Bone marrow (tissue), 2 donors: ENCODE results near the gene CD99.
"Not testable (repeated sequence)": the region's sequence is repeated elsewhere in the genome, so short reads cannot be mapped to it uniquely, and the experiment has no call there.

Experiments
- DNase-seq, 2 donors: peaks; one replicate each; lab custom pipeline; 2025; lab: John Stamatoyannopoulos, UW

The CD99 gene

DNA sequence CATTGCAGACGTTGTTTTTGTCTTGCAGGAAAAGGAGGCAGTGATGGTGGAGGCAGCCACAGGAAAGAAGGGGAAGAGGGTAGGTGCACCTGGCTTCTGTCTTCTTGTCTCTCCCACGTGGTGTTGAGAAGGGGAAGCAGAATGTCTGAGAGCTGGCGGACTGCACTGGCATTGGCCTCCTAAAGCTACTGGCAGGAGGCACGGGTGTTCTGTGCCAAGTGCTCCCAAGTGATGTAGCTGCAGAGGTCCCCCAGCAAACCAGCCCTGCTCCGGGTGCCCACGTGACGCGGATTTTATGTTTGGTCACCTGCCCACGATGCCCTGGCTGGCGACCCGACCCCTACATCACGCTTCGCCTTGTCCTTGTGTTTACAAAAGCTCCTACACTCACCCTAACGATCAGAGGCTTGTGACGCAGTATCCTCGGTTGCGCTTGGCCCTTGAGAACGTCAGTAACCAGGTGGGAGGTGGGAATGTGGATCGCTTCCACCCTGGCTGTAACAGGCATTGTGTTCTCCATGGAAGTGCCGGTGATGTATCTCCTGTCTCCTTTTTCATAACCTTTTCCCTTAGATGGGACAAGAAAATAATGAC is 32.3 kb downstream of the CD99 start:
- no peak for DNase-seq

DNA sequence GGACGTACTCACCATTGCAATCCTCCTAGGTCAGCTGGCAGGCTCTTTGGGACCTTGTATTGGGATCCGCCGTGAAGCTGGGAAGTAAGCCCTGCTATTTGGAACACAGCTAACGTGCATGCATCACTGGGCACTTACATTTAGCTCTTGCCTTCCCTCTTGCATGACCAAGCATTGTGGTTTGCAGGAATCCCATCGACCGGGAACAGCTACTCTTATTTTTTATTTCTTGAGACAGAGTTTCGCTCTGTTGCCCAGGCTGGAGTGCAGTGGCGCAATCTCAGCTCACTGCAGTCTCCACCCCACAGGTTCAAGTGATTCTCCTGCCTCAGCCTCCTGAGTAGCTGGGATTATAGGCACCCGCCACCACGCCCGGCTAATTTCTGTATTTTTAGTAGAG is 36.2 kb downstream of the CD99 start:
- DNase-seq, result not testable (repeated sequence)

DNA sequence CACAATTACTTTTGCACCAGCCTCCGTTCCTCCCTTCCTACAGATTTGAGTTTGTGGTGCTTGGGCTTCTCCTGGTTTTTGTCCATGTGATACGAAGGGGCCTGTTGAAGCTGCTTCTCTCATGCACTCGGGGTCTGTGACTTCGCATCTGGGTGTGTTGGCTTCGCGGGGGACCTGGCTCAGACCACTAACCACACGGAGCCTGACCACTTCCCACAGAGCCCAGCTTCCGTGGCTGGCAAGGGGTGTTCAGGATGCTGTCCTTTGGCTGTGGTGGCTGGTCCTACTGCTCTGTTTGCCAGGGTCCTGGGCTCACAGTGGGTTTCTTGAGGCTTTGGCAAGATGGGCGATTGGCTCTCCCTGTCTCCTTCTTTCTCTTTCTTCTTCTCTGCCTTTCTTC is 41.0 kb downstream of the CD99 start:
- no peak for DNase-seq

DNA sequence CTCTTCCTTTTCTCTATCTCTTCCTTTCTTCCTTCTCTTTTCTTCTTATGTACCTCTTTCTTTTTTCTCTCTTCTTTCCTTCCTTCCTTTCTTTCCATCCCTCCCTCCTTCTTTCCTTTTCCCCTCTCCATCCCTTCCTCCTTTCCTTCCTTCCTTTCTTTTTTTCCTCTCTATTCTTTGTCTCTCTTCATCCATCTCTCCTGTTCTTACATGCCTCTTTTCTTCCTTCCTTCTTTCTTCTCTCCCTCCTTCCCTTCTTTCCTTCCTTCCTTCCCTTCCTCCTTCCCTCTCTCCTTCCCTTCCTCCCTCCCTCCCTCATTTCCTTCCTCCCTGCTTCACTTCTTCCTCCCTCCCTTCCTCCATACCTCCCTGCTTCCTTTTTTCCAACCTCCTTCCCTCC is 41.6 kb downstream of the CD99 start:
- DNase-seq, result no peak

DNA sequence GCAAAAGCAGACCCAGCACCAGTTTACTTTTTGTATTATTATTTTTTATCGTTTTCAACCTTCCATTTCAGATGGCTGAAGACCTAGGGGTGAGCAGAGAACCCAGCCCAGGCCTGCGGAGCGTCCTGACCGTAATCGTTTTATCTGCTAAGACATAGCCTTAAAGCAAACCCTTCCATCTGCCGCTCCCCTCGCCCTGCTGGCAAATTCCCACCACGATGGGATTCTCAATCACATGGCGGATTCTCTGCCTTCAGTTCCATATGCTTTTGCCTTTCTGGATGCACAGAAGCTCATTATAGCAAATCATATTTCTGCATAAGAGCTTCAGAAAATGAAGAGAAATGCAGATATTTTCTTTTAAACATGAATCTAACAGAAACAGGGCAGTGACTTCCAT is 42.2 kb downstream of the CD99 start:
- DNase-seq, result no peak

- no peak for DNase-seq
Measured at GRCh38 chrX:2735270-2735669, 44.2 kb downstream of the CD99 start.

GRCh38 chrX:2740672-2741071 is 49.6 kb downstream of the CD99 start:
- no peak for DNase-seq

DNA sequence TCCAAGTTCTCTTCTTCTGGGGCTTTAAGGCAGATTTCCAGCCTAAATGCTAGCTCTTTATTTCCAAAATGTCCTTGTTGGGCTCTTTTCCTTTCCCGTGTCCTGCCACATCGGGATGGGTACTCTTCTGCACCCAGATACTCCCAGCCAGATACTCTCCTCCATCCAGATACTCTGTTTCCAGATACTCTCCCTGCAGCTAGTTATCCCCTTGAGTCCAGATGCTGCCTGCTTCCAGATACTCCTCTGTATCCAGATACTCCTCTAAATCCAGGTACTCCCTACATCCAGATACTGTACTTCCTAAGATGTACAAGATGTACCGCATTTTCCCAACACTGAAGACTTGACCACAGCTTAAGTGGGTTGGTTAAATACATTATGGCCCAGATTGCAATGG is 50.3 kb downstream of the CD99 start:
- no peak for DNase-seq

DNA sequence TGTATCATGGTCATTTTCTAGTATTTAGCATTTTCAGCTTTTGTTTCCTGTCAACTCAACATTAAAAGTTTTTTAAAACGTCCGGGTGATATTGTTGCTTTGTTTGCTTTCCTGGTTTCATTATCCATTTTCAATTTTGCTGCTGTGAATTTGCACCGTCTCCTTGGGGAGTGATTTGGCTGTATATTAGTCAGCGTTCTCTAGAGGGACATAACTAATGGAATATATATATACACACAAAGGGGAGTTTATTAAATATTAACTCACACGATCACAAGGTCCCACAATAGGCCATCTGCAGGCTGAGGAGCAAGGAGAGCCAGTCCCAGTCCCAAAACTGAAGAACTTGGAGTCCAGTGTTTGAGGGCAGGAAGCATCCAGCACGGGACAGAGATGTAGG is 55.2 kb downstream of the CD99 start:
- not testable (repeated sequence) for DNase-seq

DNA sequence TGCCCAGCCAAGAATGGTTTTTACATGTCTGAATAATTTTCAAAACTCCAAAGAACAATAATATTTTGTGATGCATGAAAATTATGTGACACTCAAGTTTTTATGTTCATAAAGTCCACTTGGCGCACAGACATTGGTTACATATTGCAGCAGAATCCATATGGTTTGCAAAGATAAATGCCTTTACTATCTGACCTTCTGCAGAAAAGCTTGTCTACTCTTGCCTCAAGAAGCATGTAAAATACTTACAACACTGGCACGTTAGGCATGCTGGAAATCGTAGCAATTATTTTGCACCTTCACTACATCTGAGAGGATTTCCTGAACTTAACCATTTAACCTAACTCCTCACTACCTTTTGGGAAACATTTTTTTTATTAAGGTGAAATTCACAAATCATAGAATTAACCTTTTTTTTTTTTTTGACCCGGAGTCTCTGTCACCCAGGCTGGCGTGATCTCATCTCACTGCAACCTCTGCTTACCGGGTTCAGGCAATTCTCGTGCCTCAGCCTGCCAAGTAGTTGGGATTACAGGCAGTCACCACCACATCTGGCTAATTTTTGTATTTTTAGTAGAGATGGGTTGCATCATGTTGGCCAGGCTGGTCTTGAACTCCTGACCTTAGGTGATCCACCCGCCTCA is 57.2 kb downstream of the CD99 start:
- DNase-seq, result no peak

DNA sequence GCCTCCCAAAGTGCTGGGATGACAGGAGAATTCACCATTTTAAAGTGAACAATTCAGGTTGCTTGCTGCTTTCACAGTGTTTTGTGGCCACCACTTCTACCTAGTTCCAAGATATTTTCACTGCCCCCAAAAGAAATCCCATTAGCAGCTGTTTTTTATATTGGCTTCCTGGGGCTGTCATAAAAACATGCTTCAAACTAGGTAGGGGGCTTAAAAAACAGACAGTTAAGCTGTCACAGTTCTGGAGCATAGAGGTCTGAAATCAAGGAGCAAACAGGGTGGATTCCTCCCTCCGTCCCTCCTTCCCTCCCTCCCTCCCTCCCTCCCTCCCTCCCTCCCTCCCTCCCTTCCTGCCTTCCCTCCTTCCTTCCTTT is 57.7 kb downstream of the CD99 start:
- no peak for DNase-seq

DNA sequence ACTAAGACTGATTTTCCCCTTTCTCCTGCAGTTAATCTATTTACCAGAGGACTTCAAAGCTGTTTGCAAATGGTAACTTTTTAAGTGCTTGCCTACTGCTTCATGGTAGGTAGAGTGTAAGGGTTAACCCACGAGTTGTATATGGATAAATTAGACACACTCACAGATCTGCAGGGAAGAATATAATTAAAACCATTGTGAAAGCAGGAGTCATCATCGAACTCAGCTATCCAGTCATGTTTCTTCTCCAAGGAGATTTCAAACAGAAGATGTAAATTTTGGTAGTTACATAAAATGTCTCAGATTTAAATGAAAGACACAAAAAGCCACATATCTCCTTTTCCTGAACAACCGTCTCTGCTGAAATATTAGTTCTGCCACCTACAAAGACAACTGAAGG is 60.2 kb downstream of the CD99 start:
- no peak for DNase-seq

GRCh38 chrX:2751874-2752300 is 60.8 kb downstream of the CD99 start, which contains the start of gene XG:
XG (plus strand) TSS chrX:2752040; CDS start chrX:2752275, 235 bp downstream.
- not testable (repeated sequence) for DNase-seq

GRCh38 chrX:2752441-2752840 is 61.3 kb downstream of the CD99 start:
- not testable (repeated sequence) for DNase-seq

- DNase-seq, result not testable (repeated sequence)
Measured at GRCh38 chrX:2755163-2755715, 64.1 kb downstream of the CD99 start.

DNA sequence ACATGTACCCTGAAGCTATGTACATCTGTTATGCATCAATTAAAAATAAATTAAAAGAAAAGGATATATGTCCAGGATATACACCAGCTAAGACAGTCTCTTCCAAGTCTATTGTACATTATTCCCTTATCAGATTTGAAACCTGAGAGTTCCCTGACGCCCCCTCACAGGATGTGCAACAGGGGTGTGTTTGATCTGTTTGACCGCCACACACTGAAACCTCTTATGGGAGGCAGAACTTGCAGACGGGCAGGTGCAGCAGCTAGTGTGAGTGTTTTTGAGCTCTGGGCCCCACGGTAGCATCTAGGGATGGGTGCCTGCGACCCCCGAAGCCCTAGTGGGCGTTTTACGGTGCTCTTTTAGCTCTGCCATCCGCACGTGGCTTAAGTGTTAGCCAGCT is 65.5 kb downstream of the CD99 start:
- no peak for DNase-seq

DNA sequence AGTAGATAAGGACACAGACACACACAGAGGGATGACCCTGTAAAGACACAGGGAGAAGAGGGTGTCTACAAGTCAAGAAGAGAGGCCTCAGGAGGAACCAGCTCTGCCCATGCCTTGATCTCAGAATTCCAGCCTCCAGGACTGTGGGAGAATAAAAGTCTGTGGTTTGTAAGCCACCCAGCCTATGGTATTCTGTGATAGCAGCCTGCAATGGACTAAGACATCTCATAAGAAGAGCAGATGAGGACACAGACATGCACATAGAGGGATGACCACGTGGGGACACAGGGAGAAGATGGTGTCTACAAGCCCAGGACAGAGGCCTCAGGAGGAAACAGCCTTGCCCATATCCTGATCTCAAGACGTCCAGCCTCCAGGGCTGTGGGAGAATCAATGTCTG is 70.2 kb downstream of the CD99 start:
- no peak for DNase-seq

DNA sequence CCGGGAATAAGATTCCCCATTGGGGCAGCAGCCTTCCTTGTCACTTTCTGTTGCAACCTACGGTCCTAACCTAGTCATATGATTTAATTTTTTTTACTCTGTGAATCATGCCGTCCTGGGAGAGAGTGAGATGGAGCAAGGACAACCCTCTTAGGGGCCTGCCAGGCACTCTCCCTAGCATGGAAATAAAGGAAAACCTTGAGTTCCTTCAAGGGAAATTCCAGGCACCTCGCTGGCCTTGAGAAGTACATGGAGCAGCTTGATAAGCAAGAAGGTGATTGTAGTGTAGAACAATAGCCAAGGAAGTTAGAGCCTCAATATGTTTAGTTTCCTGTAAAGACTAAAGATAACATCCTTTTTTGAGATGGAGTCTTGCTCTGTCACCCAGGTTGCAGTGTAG is 71.6 kb downstream of the CD99 start:
- DNase-seq, result not testable (repeated sequence)

DNA sequence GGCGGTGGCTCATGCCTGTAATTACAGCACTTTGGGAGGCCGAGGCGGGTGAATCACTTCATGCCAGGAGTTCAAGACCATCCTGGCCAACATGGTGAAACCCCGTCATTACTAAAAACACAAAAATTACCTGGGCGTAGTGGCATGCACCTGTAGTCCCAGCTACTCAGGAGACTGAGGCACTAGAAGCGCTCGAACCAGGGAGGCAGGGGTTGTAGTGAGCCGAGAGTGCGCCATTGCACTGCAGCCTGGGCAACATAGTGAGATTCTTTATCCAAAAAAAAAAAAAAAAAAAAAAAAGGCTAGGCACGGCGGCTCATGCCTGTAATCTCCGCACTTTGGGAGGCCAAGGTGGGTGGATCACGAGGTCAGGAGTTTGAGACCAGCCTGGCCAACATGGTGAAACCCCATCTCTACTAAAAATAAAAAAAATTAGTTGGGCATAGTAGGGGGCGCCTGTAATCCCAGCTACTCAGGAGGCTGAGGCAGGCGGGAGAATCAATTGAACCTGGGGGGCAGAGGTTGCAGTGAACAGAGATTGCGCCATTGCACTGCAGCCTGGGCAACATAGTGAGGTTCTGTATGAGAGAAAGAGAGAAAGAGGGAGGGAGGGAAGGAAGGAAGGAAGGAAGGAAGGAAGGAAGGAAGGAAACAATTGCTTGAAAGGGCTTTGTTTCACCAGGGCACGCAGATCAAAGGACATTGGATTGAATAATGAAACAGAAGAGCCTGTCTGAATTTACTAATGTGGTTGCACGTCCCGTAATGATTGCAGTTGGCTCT is 73.9 kb downstream of the CD99 start:
- DNase-seq, result not testable (repeated sequence)

DNA sequence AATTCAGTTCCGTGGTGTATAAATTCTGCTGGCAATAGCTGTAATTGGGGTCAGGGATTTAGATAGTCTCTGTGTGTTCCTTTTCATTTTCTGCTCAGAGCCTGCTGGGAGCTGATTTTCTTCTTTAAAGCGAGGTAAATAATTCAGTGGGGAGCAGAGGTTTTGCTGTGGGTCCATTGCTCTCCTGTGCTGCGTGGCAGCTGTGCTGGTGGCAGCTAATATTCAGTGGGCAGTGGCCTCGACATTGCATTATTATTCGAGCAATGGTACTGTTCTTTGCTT is 74.4 kb downstream of the CD99 start:
- no peak for DNase-seq

- DNase-seq, result no peak
Measured at GRCh38 chrX:2766906-2767305, 75.8 kb downstream of the CD99 start.

DNA sequence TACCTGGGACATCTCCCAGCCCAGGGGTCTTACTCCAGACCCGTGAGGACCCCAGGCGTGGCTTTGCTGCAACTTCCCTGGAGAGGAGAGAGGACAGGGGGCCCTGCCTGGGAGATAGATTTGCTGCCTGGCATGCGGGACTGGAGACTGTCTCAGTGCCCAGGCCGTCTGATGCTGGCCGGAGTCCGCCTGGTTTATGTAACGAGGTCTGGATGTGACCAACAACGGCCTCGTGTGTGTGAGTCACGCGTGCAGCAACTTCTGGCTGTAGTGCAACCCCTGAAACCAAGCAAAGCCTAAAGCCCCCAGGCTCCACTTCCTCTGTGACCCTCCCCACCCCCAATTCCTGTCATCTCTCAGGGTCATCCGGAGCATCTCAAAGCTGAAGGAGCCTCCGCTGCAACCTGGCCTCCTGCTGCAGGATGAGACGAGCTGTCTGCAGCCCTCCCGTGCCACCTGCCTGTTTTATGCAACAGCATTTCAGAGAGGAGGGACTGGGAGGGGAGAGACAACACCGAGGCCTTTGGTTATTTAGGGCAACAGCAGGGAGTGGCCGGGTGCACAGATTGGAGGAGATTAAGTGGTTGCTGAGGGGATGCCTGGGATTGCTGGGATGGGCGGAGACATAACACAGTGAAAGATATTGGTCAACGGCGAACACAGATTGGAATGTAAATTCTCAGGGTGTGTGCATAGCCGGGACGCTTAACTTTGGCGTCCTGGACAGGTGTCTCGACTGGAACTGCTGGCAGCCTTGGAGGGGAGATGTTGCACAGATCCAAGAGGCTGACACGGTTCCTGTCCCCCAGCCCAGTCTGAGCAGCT is 76.7 kb downstream of the CD99 start:
- no peak for DNase-seq
